Ishikawa (cell line): ENCODE data around the gene CDC42BPB.

Experiments
- CEBPB ChIP-seq: IDR thresholded peaks from 2 replicates; pipeline ENCODE4 v1.6.1; 2012
- CREB1 ChIP-seq: IDR thresholded peaks from 2 replicates; pipeline ENCODE4 v1.6.1; 2012; ENCODE audit warnings: low read depth
- EGR1 ChIP-seq: IDR thresholded peaks from 2 replicates; pipeline ENCODE4 v1.6.1; 2012
- EP300 ChIP-seq: IDR thresholded peaks from 2 replicates; pipeline ENCODE4 v1.6.1; 2012; ENCODE audit warnings: borderline replicate concordance
- FOXM1 ChIP-seq: IDR thresholded peaks from 2 replicates; pipeline ENCODE4 v1.6.1; 2012; ENCODE audit warnings: low read depth, borderline replicate concordance
- NFIC ChIP-seq: IDR thresholded peaks from 2 replicates; pipeline ENCODE4 v1.6.1; 2012
- RAD21 ChIP-seq: IDR thresholded peaks from 2 replicates; pipeline ENCODE4 v1.6.1; 2012; ENCODE audit warnings: low read depth
- TAF1 ChIP-seq: IDR thresholded peaks from 2 replicates; pipeline ENCODE4 v1.6.1; 2012; ENCODE audit warnings: low read depth, mild to moderate bottlenecking
- TCF12 ChIP-seq: IDR thresholded peaks from 2 replicates; pipeline ENCODE4 v1.6.1; 2012; ENCODE audit warnings: low read depth
- TEAD4 ChIP-seq: IDR thresholded peaks from 2 replicates; pipeline ENCODE4 v1.6.1; 2012
- YY1 ChIP-seq: IDR thresholded peaks from 2 replicates; pipeline ENCODE4 v1.6.1; 2012; ENCODE audit warnings: low read depth
- ZBTB7A ChIP-seq: IDR thresholded peaks from 2 replicates; pipeline ENCODE4 v1.6.1; 2012; ENCODE audit warnings: low read depth
- TF ChIP-seq, protein P1 (sequence below): IDR thresholded peaks from 2 replicates; pipeline ENCODE4 v1.6.1; 2012; ENCODE audit warnings: low read depth, mild to moderate bottlenecking
- TF ChIP-seq, protein P2 (sequence below): IDR thresholded peaks from 2 replicates; pipeline ENCODE4 v1.6.1; 2012
- TF ChIP-seq, protein P3 (sequence below): IDR thresholded peaks from 2 replicates; pipeline ENCODE4 v1.6.1; 2012

CDC42BPB gene

DNA sequence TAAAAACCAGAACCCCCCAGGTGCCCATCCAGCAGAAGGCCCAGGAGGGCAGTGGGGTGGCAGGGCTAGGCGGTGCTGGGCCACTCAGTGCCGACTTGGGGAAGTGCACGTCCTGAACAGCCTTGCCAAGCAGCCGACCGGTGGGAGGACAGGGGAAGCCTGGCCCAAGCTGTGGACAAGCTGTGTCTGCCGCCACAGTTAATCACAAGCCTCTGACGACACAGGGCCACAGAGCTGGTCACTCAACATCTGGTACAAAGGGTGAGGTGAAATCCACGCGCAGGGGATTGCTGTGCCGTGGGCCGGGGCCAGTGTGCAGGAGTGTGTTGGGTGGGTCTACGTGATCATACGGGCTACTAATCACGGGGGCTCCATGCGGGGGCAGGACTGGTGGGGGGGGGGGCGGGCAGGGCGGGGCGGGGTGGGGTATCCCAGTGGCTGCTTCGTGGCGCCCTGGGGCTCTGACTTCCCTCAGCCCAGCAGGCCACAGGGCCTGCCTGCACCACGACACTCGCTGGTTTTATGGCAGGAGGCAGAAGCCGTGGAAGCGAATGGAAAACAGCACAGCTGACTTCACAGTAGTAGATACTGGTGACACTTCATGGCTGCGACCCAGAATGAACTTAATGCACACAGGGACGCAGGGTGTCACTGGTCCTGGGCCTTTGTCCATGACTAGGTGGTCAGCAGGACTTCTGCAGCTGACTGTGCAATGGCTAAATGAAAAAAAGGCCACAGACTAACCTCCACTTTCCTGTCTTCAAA, 124.7 kb downstream of the CDC42BPB start:
- TF ChIP-seq, protein P1, sequence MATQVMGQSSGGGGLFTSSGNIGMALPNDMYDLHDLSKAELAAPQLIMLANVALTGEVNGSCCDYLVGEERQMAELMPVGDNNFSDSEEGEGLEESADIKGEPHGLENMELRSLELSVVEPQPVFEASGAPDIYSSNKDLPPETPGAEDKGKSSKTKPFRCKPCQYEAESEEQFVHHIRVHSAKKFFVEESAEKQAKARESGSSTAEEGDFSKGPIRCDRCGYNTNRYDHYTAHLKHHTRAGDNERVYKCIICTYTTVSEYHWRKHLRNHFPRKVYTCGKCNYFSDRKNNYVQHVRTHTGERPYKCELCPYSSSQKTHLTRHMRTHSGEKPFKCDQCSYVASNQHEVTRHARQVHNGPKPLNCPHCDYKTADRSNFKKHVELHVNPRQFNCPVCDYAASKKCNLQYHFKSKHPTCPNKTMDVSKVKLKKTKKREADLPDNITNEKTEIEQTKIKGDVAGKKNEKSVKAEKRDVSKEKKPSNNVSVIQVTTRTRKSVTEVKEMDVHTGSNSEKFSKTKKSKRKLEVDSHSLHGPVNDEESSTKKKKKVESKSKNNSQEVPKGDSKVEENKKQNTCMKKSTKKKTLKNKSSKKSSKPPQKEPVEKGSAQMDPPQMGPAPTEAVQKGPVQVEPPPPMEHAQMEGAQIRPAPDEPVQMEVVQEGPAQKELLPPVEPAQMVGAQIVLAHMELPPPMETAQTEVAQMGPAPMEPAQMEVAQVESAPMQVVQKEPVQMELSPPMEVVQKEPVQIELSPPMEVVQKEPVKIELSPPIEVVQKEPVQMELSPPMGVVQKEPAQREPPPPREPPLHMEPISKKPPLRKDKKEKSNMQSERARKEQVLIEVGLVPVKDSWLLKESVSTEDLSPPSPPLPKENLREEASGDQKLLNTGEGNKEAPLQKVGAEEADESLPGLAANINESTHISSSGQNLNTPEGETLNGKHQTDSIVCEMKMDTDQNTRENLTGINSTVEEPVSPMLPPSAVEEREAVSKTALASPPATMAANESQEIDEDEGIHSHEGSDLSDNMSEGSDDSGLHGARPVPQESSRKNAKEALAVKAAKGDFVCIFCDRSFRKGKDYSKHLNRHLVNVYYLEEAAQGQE = no peak
- no peak for TF ChIP-seq YY1
- no peak for TF ChIP-seq TAF1
- TF ChIP-seq, protein P2, sequence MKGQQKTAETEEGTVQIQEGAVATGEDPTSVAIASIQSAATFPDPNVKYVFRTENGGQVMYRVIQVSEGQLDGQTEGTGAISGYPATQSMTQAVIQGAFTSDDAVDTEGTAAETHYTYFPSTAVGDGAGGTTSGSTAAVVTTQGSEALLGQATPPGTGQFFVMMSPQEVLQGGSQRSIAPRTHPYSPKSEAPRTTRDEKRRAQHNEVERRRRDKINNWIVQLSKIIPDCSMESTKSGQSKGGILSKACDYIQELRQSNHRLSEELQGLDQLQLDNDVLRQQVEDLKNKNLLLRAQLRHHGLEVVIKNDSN = no peak
- no peak for TF ChIP-seq NFIC
- no peak for TF ChIP-seq CEBPB
- no peak for TF ChIP-seq TEAD4
- TF ChIP-seq EGR1 = no peak
- TF ChIP-seq FOXM1 = no peak
- no peak for TF ChIP-seq RAD21
- no peak for TF ChIP-seq ZBTB7A
- TF ChIP-seq, protein P3, sequence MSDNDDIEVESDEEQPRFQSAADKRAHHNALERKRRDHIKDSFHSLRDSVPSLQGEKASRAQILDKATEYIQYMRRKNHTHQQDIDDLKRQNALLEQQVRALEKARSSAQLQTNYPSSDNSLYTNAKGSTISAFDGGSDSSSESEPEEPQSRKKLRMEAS = no peak

DNA sequence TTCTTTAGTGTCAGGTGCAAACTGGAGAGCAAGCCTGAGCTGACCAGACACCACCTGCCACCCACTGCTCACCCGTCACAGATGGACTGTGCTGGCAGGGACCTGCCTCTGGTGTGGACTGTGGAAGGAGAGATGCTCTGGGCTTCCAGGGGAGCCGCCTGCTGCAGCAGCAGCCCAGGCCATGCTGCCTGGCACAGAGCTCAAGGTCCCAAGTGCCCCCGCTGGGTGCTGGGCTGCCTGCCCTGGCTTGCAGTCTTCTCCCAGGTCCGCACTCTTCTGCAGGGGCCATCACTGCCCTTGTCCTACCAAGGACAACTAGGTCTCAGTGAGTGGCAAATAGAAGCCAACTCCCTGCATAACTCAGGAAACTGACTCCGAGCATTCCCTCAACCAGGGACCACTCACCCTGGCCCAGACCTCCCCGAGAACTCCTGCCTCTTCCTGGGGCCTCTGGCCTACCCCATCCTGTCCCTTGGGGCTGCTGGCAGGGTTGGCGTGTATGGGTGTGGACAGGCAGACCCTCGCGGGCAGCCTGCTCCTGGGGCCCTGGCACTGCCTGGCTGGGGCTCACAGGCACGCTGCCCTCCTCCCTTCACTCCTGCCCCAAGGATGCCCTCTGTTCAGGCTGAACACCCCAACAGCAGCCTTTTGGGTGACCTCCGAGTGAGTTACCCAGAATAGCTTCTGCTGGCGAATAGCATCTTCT, 125.6 kb downstream of the CDC42BPB start:
- TF ChIP-seq TCF12 (no peak), NFIC (no peak), EGR1 (no peak), CEBPB (no peak), ZBTB7A (no peak), EP300 (no peak), RAD21 (no peak), TAF1 (no peak), FOXM1 (no peak), CREB1 (no peak)
- TF ChIP-seq, protein P1 = no peak
- TF ChIP-seq, protein P3 = no peak

DNA sequence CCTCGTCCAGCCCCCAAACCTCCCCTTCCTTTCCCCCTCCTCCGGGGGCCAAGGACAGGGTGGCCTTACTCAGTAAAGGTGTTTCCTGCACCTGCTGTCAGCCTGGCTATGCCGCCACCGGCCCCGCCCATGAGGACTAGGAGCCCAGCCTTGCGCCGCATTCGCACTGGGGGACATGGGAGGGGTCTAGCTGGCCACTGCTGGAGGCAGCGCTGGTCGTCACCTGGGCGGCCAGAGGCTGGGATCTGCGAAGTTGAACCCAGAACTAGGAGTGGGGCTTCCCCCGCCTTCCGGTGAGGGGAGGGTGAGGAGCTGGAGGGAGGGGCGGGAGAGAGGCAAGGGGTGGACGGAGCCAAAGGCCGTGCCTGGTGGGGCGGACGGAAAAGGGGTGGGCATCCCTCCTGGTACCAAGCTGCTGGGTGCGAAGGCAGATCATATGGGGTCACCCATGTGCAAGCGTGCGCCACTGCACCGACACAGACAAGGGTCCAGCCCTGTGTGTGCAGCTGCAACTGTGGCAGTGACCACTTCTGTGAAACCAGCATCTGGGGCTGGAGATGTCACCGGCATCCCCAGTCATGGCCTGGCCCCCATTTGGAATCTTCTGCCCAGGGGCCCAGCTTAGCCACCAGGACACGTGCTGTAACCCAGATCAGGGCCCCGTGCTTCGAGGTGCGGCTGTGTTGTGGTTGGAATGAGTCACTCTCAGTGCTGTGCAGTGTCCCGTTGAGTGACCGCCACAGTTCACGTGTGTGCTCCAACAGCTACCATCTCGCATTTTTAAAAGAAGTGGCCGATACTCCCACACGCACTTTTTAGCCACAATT, 126.4 kb downstream of the CDC42BPB start:
- TF ChIP-seq CREB1 (no peak), NFIC (no peak), ZBTB7A (no peak)
- TF ChIP-seq, protein P3 = no peak
- TF ChIP-seq, protein P2 = no peak

DNA sequence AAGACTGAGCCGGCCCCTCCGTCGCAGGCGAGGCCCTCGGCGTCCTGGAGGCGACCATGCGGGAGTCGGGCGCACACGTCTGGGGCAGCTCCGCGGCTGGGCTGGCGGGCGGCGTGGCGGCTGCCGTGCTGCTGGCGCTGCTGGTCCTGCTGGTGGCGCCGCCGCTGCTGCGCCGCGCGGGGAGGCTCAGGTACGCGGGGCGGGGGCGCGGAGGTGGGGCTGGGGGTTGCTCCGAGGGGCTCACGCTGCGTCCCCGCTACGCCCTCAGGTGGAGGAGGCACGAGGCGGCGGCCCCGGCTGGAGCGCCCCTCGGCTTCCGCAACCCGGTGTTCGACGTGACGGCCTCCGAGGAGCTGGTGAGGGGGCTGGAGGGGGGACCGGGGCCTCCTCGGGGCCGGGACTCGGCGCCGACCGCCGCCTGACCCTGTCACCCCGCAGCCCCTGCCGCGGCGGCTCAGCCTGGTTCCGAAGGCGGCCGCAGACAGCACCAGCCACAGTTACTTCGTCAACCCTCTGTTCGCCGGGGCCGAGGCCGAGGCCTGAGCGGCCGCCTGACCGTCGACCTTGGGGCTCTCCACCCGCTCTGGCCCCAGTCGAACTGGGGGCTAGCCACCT, 127.1 kb downstream of the CDC42BPB start:
- TF ChIP-seq, protein P3 = no peak
- TF ChIP-seq FOXM1 (no peak), TEAD4 (no peak), EP300 (no peak), CEBPB (no peak), YY1 (no peak), ZBTB7A (no peak), TCF12 (no peak), TAF1 (no peak), NFIC (no peak), RAD21 (no peak), EGR1 (no peak), CREB1 (no peak)
- TF ChIP-seq, protein P2 = no peak
- TF ChIP-seq, protein P1 = no peak
